HepG2 (cell line): Measurements from ENCODE around the gene KDM7A. TPM values are rescaled to one million over a fixed set of nuclear protein-coding genes. Genes with fewer than 3 reads are reported as not detected.

Experiments
- BATF2 ChIP-seq: sonication (generic); formaldehyde crosslinking; IDR thresholded peaks from 2 replicates; pipeline ENCODE4 v1.8.0; 2022; ENCODE audit warnings: mild to moderate bottlenecking, missing genetic modification reagents, moderate library complexity
- ELF4 ChIP-seq: sonication (generic); formaldehyde crosslinking; IDR thresholded peaks from 2 replicates; pipeline ENCODE4 v1.5.0; 2020; ENCODE audit warnings: missing genetic modification reagents, mild to moderate bottlenecking, moderate library complexity, borderline replicate concordance
- HMG20A ChIP-seq: IDR thresholded peaks from 2 replicates; pipeline ENCODE4 v1.6.1; 2016; ENCODE audit warnings: borderline replicate concordance
- POLR2G ChIP-seq: fragments of 200-400 bp; formaldehyde crosslinking; IDR thresholded peaks from 2 replicates; pipeline ENCODE4 v1.6.1; 2018; ENCODE audit warnings: mild to moderate bottlenecking, low read depth, low read length, moderate library complexity
- SP1 ChIP-seq, 2 experiments: fragments of 450-650 bp in 1 of 2; sonication (generic) in 1 of 2; formaldehyde crosslinking in 1 of 2; IDR thresholded peaks; 2 replicates each; pipeline versions ENCODE4 v1.4.0 to v1.6.1; 2016 to 2020; ENCODE audit warnings: missing genetic modification reagents in 1 of 2
- ZFP41 ChIP-seq: sonication (generic); formaldehyde crosslinking; IDR thresholded peaks from 2 replicates; pipeline ENCODE4 v1.4.0; 2020; ENCODE audit warnings: mild to moderate bottlenecking, missing genetic modification reagents, borderline replicate concordance
- ZNF263 ChIP-seq: sonication (generic); formaldehyde crosslinking; IDR thresholded peaks from 2 replicates; pipeline ENCODE4 v1.4.0; 2020; ENCODE audit warnings: missing genetic modification reagents
- polyA plus RNA-seq, 8 experiments: library from polyadenylated mRNA; depleted of rRNA in 3 of 8; stranded (reverse) in 7 of 8; unstranded in 1 of 8; fragments of >200 nt; fragmentation: Illumina TruSeq in 4 of 8; extraction: Trizol in 4 of 8; gene quantifications; 2 replicates each; pipeline versions ENCODE4 v1.2.1 to v1.2.3, GENCODE V29; 2011 to 2016; ENCODE audit warnings: low read depth in 4 of 8, missing spikeins in 1 of 8, mixed read lengths in 1 of 8; ENCODE audit not compliant: insufficient read depth in 1 of 8
- total RNA-seq, 5 experiments: library from RNA; depleted of rRNA; stranded (reverse); fragments of >200 nt; fragmentation: Illumina TruSeq; extraction: Trizol; gene quantifications; 2 replicates each; pipeline ENCODE4 v1.2.3, GENCODE V29; 2016; ENCODE audit warnings: low read depth in 1 of 5
- TF ChIP-seq, protein P1 (sequence below), 2 experiments: sonication (generic) in 1 of 2; formaldehyde crosslinking in 1 of 2; IDR thresholded peaks; 2 replicates each; pipeline versions ENCODE4 v1.6.1 to v1.9.0; 2014 to 2022; ENCODE audit warnings: antibody characterized with exemption in 1 of 2, borderline replicate concordance in 1 of 2, inconsistent platforms in 1 of 2, low read depth in 1 of 2, missing genetic modification reagents in 1 of 2
- TF ChIP-seq, protein P2 (sequence below): sonication (generic); formaldehyde crosslinking; conservative IDR thresholded peaks from 2 replicates; pipeline ENCODE4 v1.4.0; 2020; ENCODE audit warnings: missing genetic modification reagents
- TF ChIP-seq, protein P3 (sequence below): sonication (generic); IDR thresholded peaks from 2 replicates; pipeline ENCODE4 v1.6.1; 2016; ENCODE audit warnings: low read depth, borderline replicate concordance
- TF ChIP-seq, protein P4 (sequence below): sonication (generic); formaldehyde crosslinking; IDR thresholded peaks from 2 replicates; pipeline ENCODE4 v1.4.0; 2020; ENCODE audit warnings: mild to moderate bottlenecking, missing genetic modification reagents

The KDM7A gene
- total and polyA plus RNA-seq, 2 of the 13 experiments (the other 11 are each of a cell fraction or from before 2014, with no cell fraction given), result 10.8 to 16.8 TPM

- TF ChIP-seq, protein P1, sequence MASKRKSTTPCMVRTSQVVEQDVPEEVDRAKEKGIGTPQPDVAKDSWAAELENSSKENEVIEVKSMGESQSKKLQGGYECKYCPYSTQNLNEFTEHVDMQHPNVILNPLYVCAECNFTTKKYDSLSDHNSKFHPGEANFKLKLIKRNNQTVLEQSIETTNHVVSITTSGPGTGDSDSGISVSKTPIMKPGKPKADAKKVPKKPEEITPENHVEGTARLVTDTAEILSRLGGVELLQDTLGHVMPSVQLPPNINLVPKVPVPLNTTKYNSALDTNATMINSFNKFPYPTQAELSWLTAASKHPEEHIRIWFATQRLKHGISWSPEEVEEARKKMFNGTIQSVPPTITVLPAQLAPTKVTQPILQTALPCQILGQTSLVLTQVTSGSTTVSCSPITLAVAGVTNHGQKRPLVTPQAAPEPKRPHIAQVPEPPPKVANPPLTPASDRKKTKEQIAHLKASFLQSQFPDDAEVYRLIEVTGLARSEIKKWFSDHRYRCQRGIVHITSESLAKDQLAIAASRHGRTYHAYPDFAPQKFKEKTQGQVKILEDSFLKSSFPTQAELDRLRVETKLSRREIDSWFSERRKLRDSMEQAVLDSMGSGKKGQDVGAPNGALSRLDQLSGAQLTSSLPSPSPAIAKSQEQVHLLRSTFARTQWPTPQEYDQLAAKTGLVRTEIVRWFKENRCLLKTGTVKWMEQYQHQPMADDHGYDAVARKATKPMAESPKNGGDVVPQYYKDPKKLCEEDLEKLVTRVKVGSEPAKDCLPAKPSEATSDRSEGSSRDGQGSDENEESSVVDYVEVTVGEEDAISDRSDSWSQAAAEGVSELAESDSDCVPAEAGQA (IDR thresholded peaks at IDR 0.05; ENCODE audit: low read depth), result no peak
- TF ChIP-seq, protein P1 (CRISPR knock-in tag; IDR thresholded peaks at IDR 0.05; ENCODE audit: borderline replicate concordance), result no peak
- TF ChIP-seq ZNF263 (CRISPR knock-in tag) (0 out of 2 replicates have a peak, but pooled peaks have one; percentile 16), BATF2 (CRISPR knock-in tag) (no peak), POLR2G (peak; percentile 87), SP1 (IDR thresholded peaks at IDR 0.05) (no peak), SP1 (CRISPR knock-in tag; IDR thresholded peaks at IDR 0.05) (no peak), ELF4 (no peak), ZFP41 (CRISPR knock-in tag) (no peak), HMG20A (CRISPR knock-in tag) (no peak)
- TF ChIP-seq, protein P2, sequence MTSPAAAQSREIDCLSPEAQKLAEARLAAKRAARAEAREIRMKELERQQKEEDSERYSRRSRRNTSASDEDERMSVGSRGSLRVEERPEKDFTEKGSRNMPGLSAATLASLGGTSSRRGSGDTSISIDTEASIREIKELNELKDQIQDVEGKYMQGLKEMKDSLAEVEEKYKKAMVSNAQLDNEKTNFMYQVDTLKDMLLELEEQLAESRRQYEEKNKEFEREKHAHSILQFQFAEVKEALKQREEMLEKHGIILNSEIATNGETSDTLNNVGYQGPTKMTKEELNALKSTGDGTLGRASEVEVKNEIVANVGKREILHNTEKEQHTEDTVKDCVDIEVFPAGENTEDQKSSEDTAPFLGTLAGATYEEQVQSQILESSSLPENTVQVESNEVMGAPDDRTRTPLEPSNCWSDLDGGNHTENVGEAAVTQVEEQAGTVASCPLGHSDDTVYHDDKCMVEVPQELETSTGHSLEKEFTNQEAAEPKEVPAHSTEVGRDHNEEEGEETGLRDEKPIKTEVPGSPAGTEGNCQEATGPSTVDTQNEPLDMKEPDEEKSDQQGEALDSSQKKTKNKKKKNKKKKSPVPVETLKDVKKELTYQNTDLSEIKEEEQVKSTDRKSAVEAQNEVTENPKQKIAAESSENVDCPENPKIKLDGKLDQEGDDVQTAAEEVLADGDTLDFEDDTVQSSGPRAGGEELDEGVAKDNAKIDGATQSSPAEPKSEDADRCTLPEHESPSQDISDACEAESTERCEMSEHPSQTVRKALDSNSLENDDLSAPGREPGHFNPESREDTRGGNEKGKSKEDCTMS (CRISPR knock-in tag), result no peak
- TF ChIP-seq, protein P3, sequence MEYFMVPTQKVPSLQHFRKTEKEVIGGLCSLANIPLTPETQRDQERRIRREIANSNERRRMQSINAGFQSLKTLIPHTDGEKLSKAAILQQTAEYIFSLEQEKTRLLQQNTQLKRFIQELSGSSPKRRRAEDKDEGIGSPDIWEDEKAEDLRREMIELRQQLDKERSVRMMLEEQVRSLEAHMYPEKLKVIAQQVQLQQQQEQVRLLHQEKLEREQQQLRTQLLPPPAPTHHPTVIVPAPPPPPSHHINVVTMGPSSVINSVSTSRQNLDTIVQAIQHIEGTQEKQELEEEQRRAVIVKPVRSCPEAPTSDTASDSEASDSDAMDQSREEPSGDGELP, result no peak
- TF ChIP-seq, protein P4, sequence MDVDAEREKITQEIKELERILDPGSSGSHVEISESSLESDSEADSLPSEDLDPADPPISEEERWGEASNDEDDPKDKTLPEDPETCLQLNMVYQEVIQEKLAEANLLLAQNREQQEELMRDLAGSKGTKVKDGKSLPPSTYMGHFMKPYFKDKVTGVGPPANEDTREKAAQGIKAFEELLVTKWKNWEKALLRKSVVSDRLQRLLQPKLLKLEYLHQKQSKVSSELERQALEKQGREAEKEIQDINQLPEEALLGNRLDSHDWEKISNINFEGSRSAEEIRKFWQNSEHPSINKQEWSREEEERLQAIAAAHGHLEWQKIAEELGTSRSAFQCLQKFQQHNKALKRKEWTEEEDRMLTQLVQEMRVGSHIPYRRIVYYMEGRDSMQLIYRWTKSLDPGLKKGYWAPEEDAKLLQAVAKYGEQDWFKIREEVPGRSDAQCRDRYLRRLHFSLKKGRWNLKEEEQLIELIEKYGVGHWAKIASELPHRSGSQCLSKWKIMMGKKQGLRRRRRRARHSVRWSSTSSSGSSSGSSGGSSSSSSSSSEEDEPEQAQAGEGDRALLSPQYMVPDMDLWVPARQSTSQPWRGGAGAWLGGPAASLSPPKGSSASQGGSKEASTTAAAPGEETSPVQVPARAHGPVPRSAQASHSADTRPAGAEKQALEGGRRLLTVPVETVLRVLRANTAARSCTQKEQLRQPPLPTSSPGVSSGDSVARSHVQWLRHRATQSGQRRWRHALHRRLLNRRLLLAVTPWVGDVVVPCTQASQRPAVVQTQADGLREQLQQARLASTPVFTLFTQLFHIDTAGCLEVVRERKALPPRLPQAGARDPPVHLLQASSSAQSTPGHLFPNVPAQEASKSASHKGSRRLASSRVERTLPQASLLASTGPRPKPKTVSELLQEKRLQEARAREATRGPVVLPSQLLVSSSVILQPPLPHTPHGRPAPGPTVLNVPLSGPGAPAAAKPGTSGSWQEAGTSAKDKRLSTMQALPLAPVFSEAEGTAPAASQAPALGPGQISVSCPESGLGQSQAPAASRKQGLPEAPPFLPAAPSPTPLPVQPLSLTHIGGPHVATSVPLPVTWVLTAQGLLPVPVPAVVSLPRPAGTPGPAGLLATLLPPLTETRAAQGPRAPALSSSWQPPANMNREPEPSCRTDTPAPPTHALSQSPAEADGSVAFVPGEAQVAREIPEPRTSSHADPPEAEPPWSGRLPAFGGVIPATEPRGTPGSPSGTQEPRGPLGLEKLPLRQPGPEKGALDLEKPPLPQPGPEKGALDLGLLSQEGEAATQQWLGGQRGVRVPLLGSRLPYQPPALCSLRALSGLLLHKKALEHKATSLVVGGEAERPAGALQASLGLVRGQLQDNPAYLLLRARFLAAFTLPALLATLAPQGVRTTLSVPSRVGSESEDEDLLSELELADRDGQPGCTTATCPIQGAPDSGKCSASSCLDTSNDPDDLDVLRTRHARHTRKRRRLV (CRISPR knock-in tag), result no peak
Observed at GRCh38 chr7:140175221-140176121, 1.3 kb downstream of the KDM7A start (continued).
